ENCODE results near the gene PRR30. TPM values are rescaled to one million over a fixed set of nuclear protein-coding genes. Genes with fewer than 3 reads are reported as not detected.

The PRR30 gene
- total RNA-seq, 4 donors from 2014 or later: not detected

DNA sequence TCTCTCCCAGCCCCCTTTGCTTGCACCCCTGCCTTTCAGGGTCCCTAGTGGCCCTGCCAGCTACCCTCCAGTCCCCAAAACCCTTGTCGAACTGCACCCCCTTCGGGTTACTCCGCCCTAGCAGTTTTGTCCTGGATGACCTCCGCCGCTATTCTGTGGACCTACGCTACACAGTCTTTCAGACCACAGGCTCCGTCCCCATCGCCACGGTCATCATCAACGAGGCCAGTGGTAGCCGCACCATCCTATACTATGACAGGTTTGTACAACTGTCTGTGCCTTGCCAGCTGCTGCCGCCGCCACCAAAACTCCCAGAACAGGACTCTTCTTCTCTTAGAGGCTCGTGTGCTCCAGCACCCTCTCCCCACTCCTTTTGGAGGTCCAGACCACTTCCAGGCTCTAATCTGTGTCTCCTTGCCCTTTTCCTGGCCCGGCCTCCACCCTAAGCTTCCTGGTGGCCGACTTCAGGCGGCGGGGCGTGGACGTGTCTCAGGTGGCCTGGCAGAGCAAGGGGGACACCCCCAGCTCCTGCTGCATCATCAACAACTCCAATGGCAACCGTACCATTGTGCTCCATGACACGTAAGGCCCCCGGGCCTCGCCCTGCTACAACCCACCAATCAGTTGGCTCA is 44.7 kb downstream of the PRR30 start:
- 86 to 87% methylated on average over 7 to 23 of the region's 24 CpGs for WGBS, 2 donors (ENCODE audit: low coverage in 1 of 2)
- ATAC-seq: no peak
- no peak overlapping the region for H3K27ac ChIP-seq
- H3K9me3 ChIP-seq: no peaks in the 10 kb centered on the region
- TF ChIP-seq POLR2A (IDR thresholded peaks at IDR 0.05) (no peak), POLR2AphosphoS5 (IDR thresholded peaks at IDR 0.05) (no peak), EP300 (IDR thresholded peaks at IDR 0.05) (no peak)
- TF ChIP-seq, protein P1, sequence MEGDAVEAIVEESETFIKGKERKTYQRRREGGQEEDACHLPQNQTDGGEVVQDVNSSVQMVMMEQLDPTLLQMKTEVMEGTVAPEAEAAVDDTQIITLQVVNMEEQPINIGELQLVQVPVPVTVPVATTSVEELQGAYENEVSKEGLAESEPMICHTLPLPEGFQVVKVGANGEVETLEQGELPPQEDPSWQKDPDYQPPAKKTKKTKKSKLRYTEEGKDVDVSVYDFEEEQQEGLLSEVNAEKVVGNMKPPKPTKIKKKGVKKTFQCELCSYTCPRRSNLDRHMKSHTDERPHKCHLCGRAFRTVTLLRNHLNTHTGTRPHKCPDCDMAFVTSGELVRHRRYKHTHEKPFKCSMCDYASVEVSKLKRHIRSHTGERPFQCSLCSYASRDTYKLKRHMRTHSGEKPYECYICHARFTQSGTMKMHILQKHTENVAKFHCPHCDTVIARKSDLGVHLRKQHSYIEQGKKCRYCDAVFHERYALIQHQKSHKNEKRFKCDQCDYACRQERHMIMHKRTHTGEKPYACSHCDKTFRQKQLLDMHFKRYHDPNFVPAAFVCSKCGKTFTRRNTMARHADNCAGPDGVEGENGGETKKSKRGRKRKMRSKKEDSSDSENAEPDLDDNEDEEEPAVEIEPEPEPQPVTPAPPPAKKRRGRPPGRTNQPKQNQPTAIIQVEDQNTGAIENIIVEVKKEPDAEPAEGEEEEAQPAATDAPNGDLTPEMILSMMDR (IDR thresholded peaks at IDR 0.05): no peak
- no peaks in the 10 kb centered on the region for H3K27me3 ChIP-seq
- peaks cover 0 to 13% (median 4%) of the 10 kb centered on the region in 3 donors for H3K4me1 ChIP-seq
- H3K4me3 ChIP-seq: no peak overlapping the region
- peaks cover 0 to 23% of the 10 kb centered on the region in 2 donors for H3K36me3 ChIP-seq

DNA sequence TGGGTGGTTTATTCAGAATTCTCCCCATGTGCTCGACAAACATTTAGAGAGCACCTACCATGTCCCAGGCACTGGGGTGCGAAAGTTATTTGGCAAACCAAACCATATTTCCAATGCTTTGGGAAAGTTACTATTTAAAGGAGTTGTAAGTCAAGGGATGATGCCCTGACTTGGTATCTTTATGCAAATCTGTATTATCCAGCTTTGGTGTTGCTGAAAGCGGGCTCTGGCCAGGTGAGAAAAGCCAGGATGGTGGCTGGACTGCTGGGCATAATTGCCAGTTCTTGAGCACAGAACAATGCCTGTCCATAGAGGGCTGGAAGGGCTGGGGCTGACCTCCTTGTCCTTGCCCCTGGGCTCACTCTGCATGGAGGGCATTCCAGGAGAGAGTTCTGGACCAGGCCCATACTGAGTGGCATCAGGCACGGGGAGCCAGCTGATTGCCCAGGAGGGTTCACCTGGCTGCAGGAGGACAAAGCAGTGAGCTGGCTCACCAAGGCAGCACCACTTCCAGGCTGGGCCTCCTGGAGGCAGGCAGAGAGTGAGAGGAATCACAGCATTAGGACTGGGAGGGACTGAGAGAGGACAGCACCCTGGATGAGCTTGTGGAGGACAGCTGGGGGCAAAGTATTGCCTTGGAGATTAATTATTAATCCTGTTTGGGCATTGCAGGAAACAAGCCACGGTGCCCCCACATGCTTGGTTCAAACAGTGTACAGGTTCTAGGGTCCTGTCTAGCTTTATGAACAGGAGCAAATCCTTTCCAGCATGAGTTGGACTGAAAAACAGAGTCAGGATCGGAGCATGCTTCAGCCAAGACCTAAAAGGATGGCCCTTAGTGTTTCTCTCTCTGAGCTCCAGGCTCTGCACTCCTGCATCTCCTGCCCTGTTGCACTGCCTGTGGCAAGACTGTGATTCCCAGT is 45.5 kb downstream of the PRR30 start:
- Histone ChIP-seq H3K36me3 (peaks cover 0 to 20% of the 10 kb centered on the region in 2 donors), H3K27me3 (no peaks in the 10 kb centered on the region), H3K4me1 (peaks cover 0 to 14% (median 4%) of the 10 kb centered on the region in 3 donors), H3K4me3 (no peak overlapping the region), H3K9me3 (no peaks in the 10 kb centered on the region), H3K27ac (no peak overlapping the region)
- WGBS, 2 donors (ENCODE audit: low coverage in 1 of 2): 77 to 90% methylated on average over 2 to 3 of the region's 6 CpGs
- no peak for ATAC-seq
- TF ChIP-seq POLR2A (IDR thresholded peaks at IDR 0.05) (no peak), EP300 (IDR thresholded peaks at IDR 0.05) (no peak), POLR2AphosphoS5 (IDR thresholded peaks at IDR 0.05) (no peak)
- TF ChIP-seq, protein P1 (IDR thresholded peaks at IDR 0.05): no peak

DNA sequence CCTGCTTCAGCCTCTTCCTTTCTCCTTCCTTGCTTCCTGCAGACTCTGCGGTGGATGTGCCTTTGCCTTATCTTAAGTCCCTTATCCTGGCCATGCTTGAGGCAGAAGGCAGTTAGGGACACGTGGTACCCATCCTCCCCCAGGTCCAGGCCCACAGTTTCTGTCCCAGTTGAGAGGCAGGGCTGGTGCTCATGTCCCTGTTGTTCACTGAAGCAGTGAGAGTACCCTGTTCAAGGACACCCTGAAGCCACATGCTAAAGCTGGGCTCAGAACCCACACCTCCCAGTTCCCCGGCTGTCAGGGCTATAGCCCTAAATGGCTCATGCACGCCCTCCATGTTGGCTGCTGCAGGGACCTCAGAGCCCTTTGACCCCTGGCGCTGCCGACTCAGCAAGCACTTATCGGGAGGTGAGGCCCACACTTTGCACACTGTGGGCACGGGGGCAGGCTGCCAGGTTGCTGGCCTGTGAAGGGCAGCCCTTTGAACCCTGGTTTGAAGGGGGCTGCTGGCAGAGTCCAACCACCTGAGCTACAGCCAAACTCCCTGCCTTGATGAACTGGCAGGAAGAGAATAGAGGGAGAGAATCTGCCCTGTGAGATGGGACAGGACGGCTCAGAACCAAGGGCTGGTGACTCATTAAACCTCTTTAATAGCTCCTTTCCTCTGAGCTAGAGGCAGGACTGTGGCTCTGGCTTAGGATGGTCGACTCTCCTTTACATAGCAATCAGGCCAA is 46.3 kb downstream of the PRR30 start:
- Histone ChIP-seq H3K4me3 (no peak overlapping the region), H3K36me3 (peaks cover 0 to 20% of the 10 kb centered on the region in 2 donors), H3K4me1 (peaks cover 0 to 23% (median 4%) of the 10 kb centered on the region in 3 donors), H3K27me3 (no peaks in the 10 kb centered on the region), H3K27ac (no peak overlapping the region), H3K9me3 (no peaks in the 10 kb centered on the region)
- WGBS, 2 donors (ENCODE audit: low coverage in 1 of 2): 80 to 100% methylated on average over 1 to 2 of the region's 10 CpGs
- no peak for ATAC-seq
- TF ChIP-seq EP300 (IDR thresholded peaks at IDR 0.05): no peak
- no peak for TF ChIP-seq POLR2A (IDR thresholded peaks at IDR 0.05)
- TF ChIP-seq, protein P1 (IDR thresholded peaks at IDR 0.05): no peak
- no peak for TF ChIP-seq POLR2AphosphoS5 (IDR thresholded peaks at IDR 0.05)

DNA sequence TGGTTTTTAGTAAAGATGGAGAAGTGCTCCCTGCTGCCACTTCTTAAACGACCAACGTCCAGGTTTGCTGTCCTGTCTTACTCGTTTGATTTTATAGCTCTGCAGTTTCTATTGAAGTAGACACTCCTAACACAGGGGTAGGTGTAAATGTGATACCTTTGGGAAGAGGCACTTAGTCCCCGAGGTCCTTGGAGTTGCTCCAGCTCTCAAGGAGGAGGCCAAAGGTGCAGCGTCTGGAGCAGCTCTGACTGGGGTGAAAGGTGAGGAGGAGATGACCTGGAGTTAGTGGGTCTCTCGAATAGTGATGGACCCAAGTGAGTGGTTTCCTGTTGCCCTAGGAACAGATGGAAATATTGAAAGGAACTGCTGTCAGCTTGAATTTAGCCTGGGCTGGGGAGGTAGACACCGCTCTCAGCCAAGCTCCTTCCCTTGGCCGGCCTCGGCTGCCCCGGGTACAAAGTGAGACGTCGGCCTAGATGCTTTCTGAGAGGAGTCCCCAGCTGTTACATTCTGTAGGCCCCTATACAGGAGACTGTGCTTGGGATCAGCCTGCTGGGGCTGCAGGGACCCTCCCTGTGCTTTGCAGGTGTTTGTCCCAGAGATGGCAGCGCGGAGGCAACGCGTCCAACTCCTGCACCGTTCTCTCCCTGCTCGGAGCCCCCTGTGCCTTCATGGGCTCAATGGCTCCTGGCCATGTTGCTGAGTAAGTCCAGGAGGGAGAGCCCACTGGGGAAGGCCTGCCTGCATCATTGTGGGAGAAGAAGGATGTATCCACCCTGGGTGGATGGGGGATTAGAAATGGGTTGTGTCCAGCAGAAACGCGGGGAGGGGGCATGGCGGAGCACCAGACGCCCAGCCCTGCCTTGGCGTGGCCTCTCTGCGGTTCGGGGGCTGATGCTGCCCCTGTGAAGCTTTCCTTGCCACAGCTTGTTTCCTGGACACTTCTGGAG is 47.2 kb downstream of the PRR30 start:
- no peaks in the 10 kb centered on the region for H3K9me3 ChIP-seq
- no peaks in the 10 kb centered on the region for H3K27me3 ChIP-seq
- peaks cover 0 to 15% of the 10 kb centered on the region in 2 donors for H3K36me3 ChIP-seq
- 62 to 85% methylated on average over 7 to 14 of the region's 25 CpGs for WGBS, 2 donors (ENCODE audit: low coverage in 1 of 2)
- peaks cover 0 to 31% (median 10%) of the 10 kb centered on the region in 3 donors for H3K4me1 ChIP-seq
- no peak overlapping the region for H3K27ac ChIP-seq
- no peak overlapping the region for H3K4me3 ChIP-seq
- no peak for ATAC-seq
- TF ChIP-seq POLR2AphosphoS5 (IDR thresholded peaks at IDR 0.05): no peak
- no peak for TF ChIP-seq POLR2A (IDR thresholded peaks at IDR 0.05)
- no peak for TF ChIP-seq EP300 (IDR thresholded peaks at IDR 0.05)

Data from gastroesophageal sphincter (tissue), 4 donors.